ENCODE measurements around the gene RNF220.

The RNF220 gene

DNA sequence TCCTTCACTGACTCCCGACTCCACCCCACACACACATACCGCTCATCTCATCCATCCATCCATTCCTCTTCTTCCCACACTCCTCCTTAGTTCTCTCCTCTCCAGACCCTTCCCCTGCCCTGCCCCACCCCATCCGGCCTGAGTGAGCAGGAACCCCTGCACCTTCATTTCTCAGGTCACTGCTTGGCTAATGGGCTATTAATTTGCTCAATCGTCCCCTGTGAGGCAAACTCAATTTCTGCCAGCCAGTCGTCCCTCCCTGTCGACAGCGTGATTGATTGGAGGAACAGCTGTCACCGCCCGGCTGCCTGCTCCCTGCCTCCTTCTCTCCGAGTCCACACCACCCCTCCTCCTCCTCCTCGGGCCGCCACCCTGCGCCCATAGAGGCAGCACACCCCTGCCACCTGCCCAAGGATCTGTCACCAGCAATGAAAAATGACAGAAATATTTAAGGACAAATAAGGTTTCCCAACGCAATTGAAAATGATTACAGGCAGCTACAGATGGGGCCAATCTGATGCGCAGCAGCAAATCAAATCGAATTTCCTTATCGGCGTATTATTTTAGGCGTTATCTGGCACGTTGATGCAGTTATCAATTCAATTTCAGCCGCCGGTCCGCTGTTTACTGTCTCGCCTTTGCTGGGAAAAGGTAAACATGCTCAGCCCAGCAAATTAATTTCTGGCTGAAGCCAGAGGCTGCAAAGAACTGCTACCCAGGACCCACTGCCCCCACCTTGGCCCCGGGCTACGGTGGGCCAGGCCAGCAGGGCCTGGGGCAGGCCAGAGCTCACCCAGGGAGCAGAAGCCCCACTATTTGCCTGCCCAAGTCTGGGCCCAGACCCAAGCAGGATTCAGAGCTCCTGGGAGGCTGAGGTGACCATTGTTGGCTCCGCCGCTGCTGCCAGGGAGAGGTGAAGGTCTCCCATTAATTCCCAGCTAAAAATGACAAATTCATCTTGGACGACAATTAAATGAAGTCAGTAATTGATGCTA, 197.9 kb downstream of the RNF220 start:
- Histone ChIP-seq H3K27me3 (ENCODE audit: control insufficient read depth, low read length) (peaks cover 15% of the 10 kb centered on the region; the same call in 1 of the 2 replicates), H3K4me3 (ENCODE audit: low read length) (no peak overlapping the region), H4K20me1 (ENCODE audit: control insufficient read depth, insufficient read depth, low read depth, low read length) (no peaks in the 10 kb centered on the region), H3F3A (ENCODE audit: control insufficient read depth, insufficient read depth) (no peaks in the 10 kb centered on the region), H3K79me2 (ENCODE audit: control insufficient read depth, low read length) (no peaks in the 10 kb centered on the region), H3K36me3 (ENCODE audit: control insufficient read depth, low read length) (no peaks in the 10 kb centered on the region), H3K27ac (ENCODE audit: low read depth, low read length) (no peak overlapping the region), H3K9me2 (replicated peaks; ENCODE audit: control insufficient read depth, low read length) (no peaks in the 10 kb centered on the region), H3K4me2 (ENCODE audit: low read length) (no peak overlapping the region), H3K4me1 (ENCODE audit: control insufficient read depth, low read length) (no peaks in the 10 kb centered on the region), H3K9me3 (ENCODE audit: control insufficient read depth, insufficient read depth, low read length) (no peaks in the 10 kb centered on the region)
- TF ChIP-seq, protein P1, sequence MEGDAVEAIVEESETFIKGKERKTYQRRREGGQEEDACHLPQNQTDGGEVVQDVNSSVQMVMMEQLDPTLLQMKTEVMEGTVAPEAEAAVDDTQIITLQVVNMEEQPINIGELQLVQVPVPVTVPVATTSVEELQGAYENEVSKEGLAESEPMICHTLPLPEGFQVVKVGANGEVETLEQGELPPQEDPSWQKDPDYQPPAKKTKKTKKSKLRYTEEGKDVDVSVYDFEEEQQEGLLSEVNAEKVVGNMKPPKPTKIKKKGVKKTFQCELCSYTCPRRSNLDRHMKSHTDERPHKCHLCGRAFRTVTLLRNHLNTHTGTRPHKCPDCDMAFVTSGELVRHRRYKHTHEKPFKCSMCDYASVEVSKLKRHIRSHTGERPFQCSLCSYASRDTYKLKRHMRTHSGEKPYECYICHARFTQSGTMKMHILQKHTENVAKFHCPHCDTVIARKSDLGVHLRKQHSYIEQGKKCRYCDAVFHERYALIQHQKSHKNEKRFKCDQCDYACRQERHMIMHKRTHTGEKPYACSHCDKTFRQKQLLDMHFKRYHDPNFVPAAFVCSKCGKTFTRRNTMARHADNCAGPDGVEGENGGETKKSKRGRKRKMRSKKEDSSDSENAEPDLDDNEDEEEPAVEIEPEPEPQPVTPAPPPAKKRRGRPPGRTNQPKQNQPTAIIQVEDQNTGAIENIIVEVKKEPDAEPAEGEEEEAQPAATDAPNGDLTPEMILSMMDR (IDR thresholded peaks at IDR 0.05; ENCODE audit: low read depth, low read length, poor library complexity, severe bottlenecking) = no peak
- no peak for TF ChIP-seq EZH2phosphoT487 (IDR thresholded peaks at IDR 0.05; ENCODE audit: borderline replicate concordance, low read length)

DNA sequence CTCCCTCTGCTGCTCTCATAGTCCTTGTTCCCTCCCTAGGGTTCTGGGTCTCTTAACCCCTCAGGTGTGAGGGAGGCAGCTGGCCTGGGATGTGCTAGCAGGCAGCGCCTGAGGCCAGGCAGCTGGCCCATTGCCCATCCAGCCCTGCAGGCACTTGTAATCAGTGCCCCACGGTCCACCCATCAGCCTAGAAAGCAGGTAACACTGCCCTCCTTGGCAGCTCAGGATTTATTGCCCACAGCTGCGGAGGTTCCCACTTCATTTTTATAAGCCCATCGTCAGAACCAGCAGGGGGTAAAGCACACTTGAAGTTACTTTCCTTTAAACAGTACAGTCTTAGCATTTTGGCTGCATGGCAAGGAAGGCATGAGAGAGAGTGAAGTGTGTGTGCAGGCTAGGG, 198.7 kb downstream of the RNF220 start:
- Histone ChIP-seq H4K20me1 (ENCODE audit: control insufficient read depth, insufficient read depth, low read depth, low read length) (no peaks in the 10 kb centered on the region), H3K36me3 (ENCODE audit: control insufficient read depth, low read length) (no peaks in the 10 kb centered on the region), H3K9me2 (replicated peaks; ENCODE audit: control insufficient read depth, low read length) (no peaks in the 10 kb centered on the region), H3K9me3 (ENCODE audit: control insufficient read depth, insufficient read depth, low read length) (no peaks in the 10 kb centered on the region), H3F3A (ENCODE audit: control insufficient read depth, insufficient read depth) (no peaks in the 10 kb centered on the region), H3K4me1 (ENCODE audit: control insufficient read depth, low read length) (no peaks in the 10 kb centered on the region), H3K4me3 (ENCODE audit: low read length) (no peak overlapping the region), H3K27me3 (ENCODE audit: control insufficient read depth, low read length) (peaks cover 15% of the 10 kb centered on the region; the same call in 1 of the 2 replicates), H3K27ac (ENCODE audit: low read depth, low read length) (no peak overlapping the region), H3K79me2 (ENCODE audit: control insufficient read depth, low read length) (no peaks in the 10 kb centered on the region), H3K4me2 (ENCODE audit: low read length) (no peak overlapping the region)
- TF ChIP-seq, protein P1 (IDR thresholded peaks at IDR 0.05; ENCODE audit: low read depth, low read length, poor library complexity, severe bottlenecking) = no peak
- no peak for TF ChIP-seq EZH2phosphoT487 (IDR thresholded peaks at IDR 0.05; ENCODE audit: borderline replicate concordance, low read length)

DNA sequence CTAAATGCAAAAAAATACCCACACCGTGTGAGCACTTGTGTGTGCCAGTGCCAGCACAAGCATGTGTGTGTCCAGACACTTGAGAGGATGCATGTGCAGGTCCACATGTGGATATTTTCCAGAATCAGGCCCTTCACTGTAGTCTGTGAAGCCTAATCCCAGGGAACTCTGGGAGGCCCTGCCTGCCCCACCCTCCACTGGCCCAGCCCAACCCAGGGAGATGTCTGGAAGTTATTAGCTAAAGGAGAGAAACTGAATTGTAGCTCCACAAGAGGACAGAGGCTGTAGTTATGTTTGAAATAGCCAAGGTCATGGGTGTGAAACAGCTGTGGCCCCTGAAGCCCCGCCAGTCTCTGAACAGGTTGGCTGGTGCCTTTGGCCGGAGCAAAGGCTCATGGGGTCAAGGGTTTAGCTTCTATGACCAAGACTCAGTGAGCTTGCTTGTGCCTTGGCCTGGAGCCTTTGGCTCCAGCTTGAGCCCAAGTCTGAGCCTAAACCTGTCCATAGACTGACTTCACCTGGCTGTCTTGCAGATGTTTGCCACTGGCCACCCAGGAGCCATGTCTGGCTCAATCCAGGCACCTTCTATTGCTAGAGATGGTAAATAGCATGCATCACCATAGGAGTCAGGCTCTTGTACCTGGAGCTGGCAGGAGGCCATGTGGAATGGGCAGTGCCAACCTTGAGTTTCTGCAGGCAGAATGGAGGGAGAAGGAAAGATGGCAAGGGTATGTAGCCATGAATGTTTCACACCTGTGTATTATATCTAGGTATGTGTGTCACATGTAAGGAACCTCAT, 199.3 kb downstream of the RNF220 start:
- no peaks in the 10 kb centered on the region for H3K79me2 ChIP-seq (ENCODE audit: control insufficient read depth, low read length)
- no peak overlapping the region for H3K4me3 ChIP-seq (ENCODE audit: low read length)
- no peaks in the 10 kb centered on the region for H3K36me3 ChIP-seq (ENCODE audit: control insufficient read depth, low read length)
- TF ChIP-seq, protein P1 (IDR thresholded peaks at IDR 0.05; ENCODE audit: low read depth, low read length, poor library complexity, severe bottlenecking) = no peak
- TF ChIP-seq EZH2phosphoT487 (IDR thresholded peaks at IDR 0.05; ENCODE audit: borderline replicate concordance, low read length) = no peak
- no peak overlapping the region for H3K4me2 ChIP-seq (ENCODE audit: low read length)
- no peaks in the 10 kb centered on the region for H3K9me3 ChIP-seq (ENCODE audit: control insufficient read depth, insufficient read depth, low read length)
- H3F3A ChIP-seq (ENCODE audit: control insufficient read depth, insufficient read depth) = no peaks in the 10 kb centered on the region
- no peaks in the 10 kb centered on the region for H3K4me1 ChIP-seq (ENCODE audit: control insufficient read depth, low read length)
- no peaks in the 10 kb centered on the region for H3K9me2 ChIP-seq (replicated peaks; ENCODE audit: control insufficient read depth, low read length)
- H3K27me3 ChIP-seq (ENCODE audit: control insufficient read depth, low read length) = peaks cover 14% of the 10 kb centered on the region; the same call in 1 of the 2 replicates
- H4K20me1 ChIP-seq (ENCODE audit: control insufficient read depth, insufficient read depth, low read depth, low read length) = no peaks in the 10 kb centered on the region
- no peak overlapping the region for H3K27ac ChIP-seq (ENCODE audit: low read depth, low read length)
